ENCODE results near the gene MYL5. TPM values are rescaled to one million over a fixed set of nuclear protein-coding genes. Genes with fewer than 3 reads are reported as not detected.

The MYL5 gene
- total and polyA plus RNA-seq, 4 donors, result 2.4 to 5.0 (median 4.7) TPM

- H3K4me1 ChIP-seq (ENCODE audit: control insufficient read depth in 4 of 4, insufficient read depth in 4 of 4, low read length in 3 of 4), result peaks cover 0 to 11% (median 6%) of the 10 kb centered on the region in 4 donors
- 78% methylated on average over 16 of the region's 16 CpGs for WGBS
- H3K27me3 ChIP-seq (ENCODE audit: control insufficient read depth in 4 of 4, insufficient read depth in 4 of 4, low read length in 3 of 4), result no peaks in the 10 kb centered on the region
- H3K9me3 ChIP-seq (ENCODE audit: control insufficient read depth in 4 of 4, low read length in 3 of 4), result no peaks in the 10 kb centered on the region
- no peaks in the 10 kb centered on the region for H3K36me3 ChIP-seq (ENCODE audit: control insufficient read depth in 4 of 4, insufficient read depth in 3 of 4, low read depth in 1 of 4, low read length in 3 of 4)
- no peak overlapping the region for H3K4me3 ChIP-seq (ENCODE audit: low read depth in 1 of 3, low read length in 3 of 3)
- no peak overlapping the region for H3K27ac ChIP-seq (ENCODE audit: low read depth in 1 of 2, low read length in 2 of 2)
- DNase-seq (ENCODE audit: low spot score), result no peak
- no peak for TF ChIP-seq MAX (IDR thresholded peaks at IDR 0.05)
- no peak for TF ChIP-seq GABPA (IDR thresholded peaks at IDR 0.05 in 1 of 2, conservative IDR thresholded peaks at IDR 0.05 in 1 of 2)
- no peak for TF ChIP-seq JUND (IDR thresholded peaks at IDR 0.05)
- no peak for TF ChIP-seq YY1 (IDR thresholded peaks at IDR 0.05)
- no peak for TF ChIP-seq EGR1 (IDR thresholded peaks at IDR 0.05; ENCODE audit: low read depth in 2 of 2)
- TF ChIP-seq REST (IDR thresholded peaks at IDR 0.05), result no peak
- no peak for TF ChIP-seq HNF4G (IDR thresholded peaks at IDR 0.05)
- TF ChIP-seq NR2F2 (IDR thresholded peaks at IDR 0.05), result no peak
- TF ChIP-seq HNF4A (conservative IDR thresholded peaks at IDR 0.05), result no peak
- no peak for TF ChIP-seq RAD21 (IDR thresholded peaks at IDR 0.05)
- TF ChIP-seq FOXA2 (IDR thresholded peaks at IDR 0.05), result no peak
- no peak overlapping the region for H3K9ac ChIP-seq (ENCODE audit: low read depth in 1 of 2, low read length in 2 of 2)
These were observed 26.4 kb downstream of the MYL5 start for GRCh38 chr4:700587-701264.

GRCh38 chr4:702618-703048 lies 28.3 kb downstream of the MYL5 start:
- peak; percentile 72 for DNase-seq (ENCODE audit: low spot score)
- H3K27ac ChIP-seq (ENCODE audit: low read depth in 1 of 2, low read length in 2 of 2), result no peak overlapping the region
- H3K4me1 ChIP-seq (ENCODE audit: control insufficient read depth in 4 of 4, insufficient read depth in 4 of 4, low read length in 3 of 4), result peaks cover 6 to 20% (median 12%) of the 10 kb centered on the region in 4 donors
- no peaks in the 10 kb centered on the region for H3K27me3 ChIP-seq (ENCODE audit: control insufficient read depth in 4 of 4, insufficient read depth in 4 of 4, low read length in 3 of 4)
- no peaks in the 10 kb centered on the region for H3K9me3 ChIP-seq (ENCODE audit: control insufficient read depth in 4 of 4, low read length in 3 of 4)
- H3K4me3 ChIP-seq (ENCODE audit: low read depth in 1 of 3, low read length in 3 of 3), result no peak overlapping the region
- WGBS, result 81% methylated on average over 7 of the region's 7 CpGs
- no peaks in the 10 kb centered on the region for H3K36me3 ChIP-seq (ENCODE audit: control insufficient read depth in 4 of 4, insufficient read depth in 3 of 4, low read depth in 1 of 4, low read length in 3 of 4)
- no peak for TF ChIP-seq SP1 (IDR thresholded peaks at IDR 0.05)
- no peak for TF ChIP-seq RXRA (IDR thresholded peaks at IDR 0.05)
- no peak for TF ChIP-seq REST (IDR thresholded peaks at IDR 0.05)
- no peak for TF ChIP-seq JUND (IDR thresholded peaks at IDR 0.05)
- no peak for TF ChIP-seq NR2F2 (IDR thresholded peaks at IDR 0.05)
- no peak for TF ChIP-seq GABPA (IDR thresholded peaks at IDR 0.05 in 1 of 2, conservative IDR thresholded peaks at IDR 0.05 in 1 of 2)
- TF ChIP-seq FOXA2 (IDR thresholded peaks at IDR 0.05), result no peak
- TF ChIP-seq YY1 (IDR thresholded peaks at IDR 0.05), result no peak
- TF ChIP-seq ZBTB33 (IDR thresholded peaks at IDR 0.05), result no peak
- TF ChIP-seq RAD21 (IDR thresholded peaks at IDR 0.05), result no peak
- no peak for TF ChIP-seq ATF3 (IDR thresholded peaks at IDR 0.05)
- no peak for TF ChIP-seq FOXA1 (IDR thresholded peaks at IDR 0.05)
- no peak for TF ChIP-seq TAF1 (conservative IDR thresholded peaks at IDR 0.05)
- no peak for TF ChIP-seq MAX (IDR thresholded peaks at IDR 0.05)
- no peak overlapping the region for H3K9ac ChIP-seq (ENCODE audit: low read depth in 1 of 2, low read length in 2 of 2)

Data from liver (tissue), 9 donors.